HCT116 (cell line): ENCODE results near the gene UPF3B.

Source experiments
- EZH2 ChIP-seq: fragments of 200-600 bp; sonication (generic); IDR thresholded peaks from 2 replicates; pipeline ENCODE4 v1.6.1; 2017; ENCODE audit warnings: antibody characterized with exemption, mixed run types
- JUND ChIP-seq: IDR thresholded peaks from 2 replicates; pipeline ENCODE4 v1.6.1; 2012
- POLR2A ChIP-seq: IDR thresholded peaks from 2 replicates; pipeline ENCODE4 v1.7.0; 2011; ENCODE audit warnings: borderline replicate concordance; ENCODE audit not compliant: insufficient read depth, insufficient read length; ENCODE audit errors: extremely low read depth
- POLR2AphosphoS5 ChIP-seq: IDR thresholded peaks from 2 replicates; pipeline ENCODE4 v1.6.1; 2011; ENCODE audit warnings: mild to moderate bottlenecking, low read depth, low read length, moderate library complexity
- SP1 ChIP-seq: IDR thresholded peaks from 2 replicates; pipeline ENCODE4 v1.6.1; 2012; ENCODE audit warnings: low read depth
- TCF7L2 ChIP-seq: IDR thresholded peaks from 2 replicates; pipeline ENCODE4 v1.7.0; 2011; ENCODE audit warnings: borderline replicate concordance, inconsistent platforms; ENCODE audit not compliant: insufficient read depth, insufficient read length; ENCODE audit errors: extremely low read depth
- ZFX ChIP-seq: fragments of 450-650 bp; IDR thresholded peaks from 2 replicates; pipeline ENCODE4 v1.6.1; 2017
- ZNF274 ChIP-seq: fragments of 200-500 bp; sonication (Bioruptor generic); IDR thresholded peaks from 2 replicates; pipeline ENCODE4 v1.6.1; 2014; ENCODE audit warnings: mild to moderate bottlenecking, low read depth, low read length, inconsistent platforms
- TF ChIP-seq, protein P1 (sequence below), 3 experiments: fragments of 200-600 bp in 1 of 3; sonication (generic) in 1 of 3; IDR thresholded peaks in 2 of 3; conservative IDR thresholded peaks in 1 of 3; 2 replicates each; pipeline ENCODE4 v1.5.1; 2012 to 2017; ENCODE audit warnings: low read depth in 2 of 3, low read length in 2 of 3, antibody characterized with exemption in 1 of 3, borderline replicate concordance in 1 of 3, control low read depth in 1 of 3, mild to moderate bottlenecking in 1 of 3, mixed read lengths in 1 of 3, mixed run types in 1 of 3, moderate library complexity in 1 of 3; ENCODE audit not compliant: insufficient read depth in 1 of 3
- TF ChIP-seq, protein P2 (sequence below): IDR thresholded peaks from 2 replicates; pipeline ENCODE4 v1.6.1; 2012
- TF ChIP-seq, protein P3 (sequence below): IDR thresholded peaks from 2 replicates; pipeline ENCODE4 v1.6.1; 2012; ENCODE audit warnings: low read depth

DNA sequence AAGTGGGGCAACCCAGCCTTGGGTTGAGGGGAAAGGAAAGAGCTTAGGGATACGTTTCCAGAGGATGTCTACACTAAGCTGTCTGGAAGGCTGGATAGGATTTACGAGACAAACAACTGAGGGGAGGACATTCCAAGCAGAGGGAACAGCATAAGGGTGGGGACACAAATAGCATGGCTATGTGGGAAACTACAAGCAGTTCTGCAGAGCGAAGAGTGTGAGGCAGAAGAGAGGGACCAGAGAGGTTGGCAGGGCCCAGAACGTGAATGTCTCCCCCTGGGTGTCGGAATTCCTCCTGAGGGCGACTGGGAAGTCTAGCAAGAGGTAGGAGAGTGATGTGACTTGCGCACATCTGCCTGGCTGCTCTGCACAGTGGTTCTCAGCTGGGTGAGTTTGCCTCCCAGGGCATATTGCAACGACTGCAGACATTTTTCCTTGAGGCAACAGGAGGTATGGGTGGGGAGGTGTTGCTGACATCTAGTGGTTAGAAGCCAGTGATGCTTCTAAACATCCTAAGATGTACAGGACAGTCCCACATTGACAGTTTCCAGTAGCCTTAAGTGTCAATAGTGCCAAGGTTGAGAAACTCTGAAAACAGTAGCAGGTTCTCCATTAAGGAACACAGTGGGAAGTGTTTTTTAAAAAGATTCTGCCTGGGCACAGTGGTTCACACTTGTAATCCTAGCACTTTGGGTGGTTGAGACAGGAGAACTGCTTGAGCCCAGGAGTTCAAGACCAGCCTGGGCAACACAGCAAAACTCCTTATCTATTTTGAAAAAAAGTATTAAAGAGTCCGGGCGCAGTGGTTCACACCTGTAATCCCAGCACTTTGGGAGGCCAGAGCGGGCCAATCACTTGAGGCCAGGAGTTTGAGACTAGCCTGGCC, 28.0 kb upstream of the UPF3B start:
- TF ChIP-seq TCF7L2 (no peak), POLR2A (no peak), POLR2AphosphoS5 (peak; percentile 31; the same call in 1 of the 2 replicates), ZNF274 (no peak), EZH2 (no peak), SP1 (no peak), JUND (no peak), ZFX (no peak)
- TF ChIP-seq, protein P1, sequence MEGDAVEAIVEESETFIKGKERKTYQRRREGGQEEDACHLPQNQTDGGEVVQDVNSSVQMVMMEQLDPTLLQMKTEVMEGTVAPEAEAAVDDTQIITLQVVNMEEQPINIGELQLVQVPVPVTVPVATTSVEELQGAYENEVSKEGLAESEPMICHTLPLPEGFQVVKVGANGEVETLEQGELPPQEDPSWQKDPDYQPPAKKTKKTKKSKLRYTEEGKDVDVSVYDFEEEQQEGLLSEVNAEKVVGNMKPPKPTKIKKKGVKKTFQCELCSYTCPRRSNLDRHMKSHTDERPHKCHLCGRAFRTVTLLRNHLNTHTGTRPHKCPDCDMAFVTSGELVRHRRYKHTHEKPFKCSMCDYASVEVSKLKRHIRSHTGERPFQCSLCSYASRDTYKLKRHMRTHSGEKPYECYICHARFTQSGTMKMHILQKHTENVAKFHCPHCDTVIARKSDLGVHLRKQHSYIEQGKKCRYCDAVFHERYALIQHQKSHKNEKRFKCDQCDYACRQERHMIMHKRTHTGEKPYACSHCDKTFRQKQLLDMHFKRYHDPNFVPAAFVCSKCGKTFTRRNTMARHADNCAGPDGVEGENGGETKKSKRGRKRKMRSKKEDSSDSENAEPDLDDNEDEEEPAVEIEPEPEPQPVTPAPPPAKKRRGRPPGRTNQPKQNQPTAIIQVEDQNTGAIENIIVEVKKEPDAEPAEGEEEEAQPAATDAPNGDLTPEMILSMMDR (IDR thresholded peaks at IDR 0.05 in 2 of 3, conservative IDR thresholded peaks at IDR 0.05 in 1 of 3; ENCODE audit: borderline replicate concordance in 1 of 3, insufficient read depth in 1 of 3, low read depth in 2 of 3, low read length in 2 of 3) = peak; percentile 25 to 70 (median 57); a peak in 5 of 6 replicates
- TF ChIP-seq, protein P2, sequence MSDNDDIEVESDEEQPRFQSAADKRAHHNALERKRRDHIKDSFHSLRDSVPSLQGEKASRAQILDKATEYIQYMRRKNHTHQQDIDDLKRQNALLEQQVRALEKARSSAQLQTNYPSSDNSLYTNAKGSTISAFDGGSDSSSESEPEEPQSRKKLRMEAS = no peak
- TF ChIP-seq, protein P3, sequence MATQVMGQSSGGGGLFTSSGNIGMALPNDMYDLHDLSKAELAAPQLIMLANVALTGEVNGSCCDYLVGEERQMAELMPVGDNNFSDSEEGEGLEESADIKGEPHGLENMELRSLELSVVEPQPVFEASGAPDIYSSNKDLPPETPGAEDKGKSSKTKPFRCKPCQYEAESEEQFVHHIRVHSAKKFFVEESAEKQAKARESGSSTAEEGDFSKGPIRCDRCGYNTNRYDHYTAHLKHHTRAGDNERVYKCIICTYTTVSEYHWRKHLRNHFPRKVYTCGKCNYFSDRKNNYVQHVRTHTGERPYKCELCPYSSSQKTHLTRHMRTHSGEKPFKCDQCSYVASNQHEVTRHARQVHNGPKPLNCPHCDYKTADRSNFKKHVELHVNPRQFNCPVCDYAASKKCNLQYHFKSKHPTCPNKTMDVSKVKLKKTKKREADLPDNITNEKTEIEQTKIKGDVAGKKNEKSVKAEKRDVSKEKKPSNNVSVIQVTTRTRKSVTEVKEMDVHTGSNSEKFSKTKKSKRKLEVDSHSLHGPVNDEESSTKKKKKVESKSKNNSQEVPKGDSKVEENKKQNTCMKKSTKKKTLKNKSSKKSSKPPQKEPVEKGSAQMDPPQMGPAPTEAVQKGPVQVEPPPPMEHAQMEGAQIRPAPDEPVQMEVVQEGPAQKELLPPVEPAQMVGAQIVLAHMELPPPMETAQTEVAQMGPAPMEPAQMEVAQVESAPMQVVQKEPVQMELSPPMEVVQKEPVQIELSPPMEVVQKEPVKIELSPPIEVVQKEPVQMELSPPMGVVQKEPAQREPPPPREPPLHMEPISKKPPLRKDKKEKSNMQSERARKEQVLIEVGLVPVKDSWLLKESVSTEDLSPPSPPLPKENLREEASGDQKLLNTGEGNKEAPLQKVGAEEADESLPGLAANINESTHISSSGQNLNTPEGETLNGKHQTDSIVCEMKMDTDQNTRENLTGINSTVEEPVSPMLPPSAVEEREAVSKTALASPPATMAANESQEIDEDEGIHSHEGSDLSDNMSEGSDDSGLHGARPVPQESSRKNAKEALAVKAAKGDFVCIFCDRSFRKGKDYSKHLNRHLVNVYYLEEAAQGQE = no peak
